IMR-90 (cell line): Measurements from ENCODE around the gene UBXN1. TPM values are rescaled to one million over a fixed set of nuclear protein-coding genes. Genes with fewer than 3 reads are reported as not detected.

Experiments used
- ATAC-seq: fragments of 200-7000 bp; cut with Tn5 transposase; 2 replicates; pipeline ENCODE4 v1.9.1; 2020; ENCODE audit warnings: low read depth, mild to moderate bottlenecking, moderate library complexity
- BruUV-seq: library from RNA; stranded (reverse); fragments of 400-500 nt; replicated peaks from 2 replicates; lab custom pipeline; 2021; lab: Mats Ljungman, UMichigan
- CTCF ChIA-PET: fragments of 300-600 bp; formaldehyde crosslinking; extraction: SDS; loops from one replicate; lab custom pipeline; 2021; ENCODE audit warnings: antibody characterized with exemption; lab: Yijun Ruan, JAX
- POLR2A ChIA-PET: fragments of 300-600 bp; sonication (Branson Sonifier 250); formaldehyde crosslinking; loops from one replicate; lab custom pipeline; 2022; ENCODE audit warnings: antibody characterized with exemption; ENCODE audit not compliant: unreplicated experiment; lab: Charles Lee
- DNase-seq: peaks from one replicate; pipeline ENCODE4 v3.0.0; 2013
- H2AFZ ChIP-seq: replicated peaks from 2 replicates; pipeline ENCODE3; 2013; ENCODE audit warnings: low read length, mild to moderate bottlenecking; ENCODE audit not compliant: poor library complexity
- H2AK5ac ChIP-seq: 2 replicates; pipeline ENCODE4 v1.6.1; 2013; ENCODE audit warnings: low read depth, low read length, inconsistent platforms
- H2AK9ac ChIP-seq: replicated peaks from 2 replicates; pipeline ENCODE3; 2013; ENCODE audit warnings: mild to moderate bottlenecking, low read depth, low read length, moderate library complexity; ENCODE audit not compliant: poor library complexity
- H2BK120ac ChIP-seq: 2 replicates; pipeline ENCODE4 v1.6.1; 2013; ENCODE audit warnings: low read depth, low read length, inconsistent platforms
- H2BK15ac ChIP-seq: 3 replicates; pipeline ENCODE4 v1.6.1; 2013; ENCODE audit warnings: low read depth, low read length, inconsistent platforms
- H2BK20ac ChIP-seq: 2 replicates; pipeline ENCODE4 v1.6.1; 2013; ENCODE audit warnings: low read depth, mild to moderate bottlenecking, inconsistent platforms, low read length, moderate library complexity
- H2BK5ac ChIP-seq: 2 replicates; pipeline ENCODE4 v1.6.1; 2013; ENCODE audit warnings: mild to moderate bottlenecking, low read depth, low read length, inconsistent platforms; ENCODE audit not compliant: poor library complexity, severe bottlenecking
- H3K14ac ChIP-seq: replicated peaks from 2 replicates; pipeline ENCODE4 v1.6.1; 2013; ENCODE audit warnings: low read depth, low read length, inconsistent platforms
- H3K18ac ChIP-seq: 2 replicates; pipeline ENCODE4 v1.6.1; 2013; ENCODE audit warnings: low read depth, low read length, control low read depth
- H3K23ac ChIP-seq: 2 replicates; pipeline ENCODE4 v1.6.1; 2013; ENCODE audit warnings: low read depth, low read length, inconsistent platforms
- H3K27ac ChIP-seq: 2 replicates; pipeline ENCODE4 v1.5.1; 2013; ENCODE audit warnings: mild to moderate bottlenecking, control low read depth, low read length; ENCODE audit not compliant: insufficient read depth
- H3K27me3 ChIP-seq: 2 replicates; pipeline ENCODE4 v1.6.1; 2013; ENCODE audit warnings: low read length; ENCODE audit not compliant: control insufficient read depth, insufficient read depth
- H3K36me3 ChIP-seq: 2 replicates; pipeline ENCODE4 v1.6.1; 2013; ENCODE audit warnings: low read length, mixed read lengths; ENCODE audit not compliant: control insufficient read depth, insufficient read depth
- H3K4ac ChIP-seq: 2 replicates; pipeline ENCODE4 v1.6.1; 2013; ENCODE audit warnings: low read depth, low read length, inconsistent platforms
- H3K4me1 ChIP-seq: 2 replicates; pipeline ENCODE4 v1.6.1; 2013; ENCODE audit warnings: low read length, mixed read lengths; ENCODE audit not compliant: control insufficient read depth, insufficient read depth
- H3K4me2 ChIP-seq: 2 replicates; pipeline ENCODE4 v1.6.1; 2013; ENCODE audit warnings: low read depth, mild to moderate bottlenecking, control low read depth, low read length, moderate library complexity
- H3K4me3 ChIP-seq: 2 replicates; pipeline ENCODE4 v1.5.1; 2013; ENCODE audit warnings: low read depth, mild to moderate bottlenecking, control low read depth, low read length, moderate library complexity; ENCODE audit not compliant: insufficient read depth
- H3K56ac ChIP-seq: 2 replicates; pipeline ENCODE4 v1.6.1; 2013; ENCODE audit warnings: low read length, inconsistent platforms; ENCODE audit not compliant: insufficient read depth; ENCODE audit errors: extremely low read depth
- H3K79me1 ChIP-seq, 2 experiments: 2 replicates each; pipeline ENCODE4 v1.6.1; 2013; ENCODE audit warnings: low read length in 2 of 2, inconsistent platforms in 1 of 2, low read depth in 1 of 2
- H3K9ac ChIP-seq: 2 replicates; pipeline ENCODE4 v1.6.1; 2013; ENCODE audit warnings: low read depth, low read length, control low read depth
- H3K9me1 ChIP-seq: 2 replicates; pipeline ENCODE4 v1.6.1; 2013; ENCODE audit warnings: low read length, inconsistent platforms; ENCODE audit not compliant: insufficient read depth
- H3K9me3 ChIP-seq: 2 replicates; pipeline ENCODE4 v1.6.1; 2013; ENCODE audit warnings: low read length; ENCODE audit not compliant: control insufficient read depth, insufficient read depth
- H4K20me1 ChIP-seq: 2 replicates; pipeline ENCODE4 v1.6.1; 2013; ENCODE audit warnings: low read length, inconsistent platforms; ENCODE audit not compliant: insufficient read depth
- H4K5ac ChIP-seq: 2 replicates; pipeline ENCODE4 v1.6.1; 2013; ENCODE audit warnings: mild to moderate bottlenecking, low read depth, low read length, control low read depth
- H4K8ac ChIP-seq, 2 experiments: 2 replicates each; pipeline ENCODE4 v1.6.1; 2013; ENCODE audit warnings: low read depth in 2 of 2, low read length in 2 of 2, control low read depth in 1 of 2, inconsistent platforms in 1 of 2
- H4K91ac ChIP-seq: 2 replicates; pipeline ENCODE4 v1.6.1; 2013; ENCODE audit warnings: low read depth, low read length, inconsistent platforms; ENCODE audit not compliant: insufficient read depth
- CHD1 ChIP-seq: IDR thresholded peaks from 2 replicates; pipeline ENCODE4 v1.6.1; 2012; ENCODE audit warnings: low read depth, low read length, improper control_type of control experiment
- CTCF ChIP-seq: conservative IDR thresholded peaks from 2 replicates; pipeline ENCODE4 v1.5.1; 2012; ENCODE audit warnings: mild to moderate bottlenecking, low read depth, low read length, improper control_type of control experiment
- ELK1 ChIP-seq: fragments of 150-350 bp; IDR thresholded peaks from 2 replicates; pipeline ENCODE4 v1.6.1; 2016; ENCODE audit warnings: low read depth, mild to moderate bottlenecking, low read length, moderate library complexity, borderline replicate concordance
- FOS ChIP-seq: fragments of 150-350 bp; IDR thresholded peaks from 2 replicates; pipeline ENCODE4 v1.6.1; 2016; ENCODE audit warnings: low read depth, low read length
- MAFK ChIP-seq: IDR thresholded peaks from 2 replicates; pipeline ENCODE4 v1.6.1; 2012; ENCODE audit warnings: low read depth, low read length, improper control_type of control experiment
- MAZ ChIP-seq: IDR thresholded peaks from 2 replicates; pipeline ENCODE4 v1.6.1; 2012; ENCODE audit warnings: low read depth, mild to moderate bottlenecking, low read length, improper control_type of control experiment, moderate library complexity, borderline replicate concordance
- POLR2A ChIP-seq: IDR thresholded peaks from 2 replicates; pipeline ENCODE4 v1.6.1; 2012; ENCODE audit warnings: mild to moderate bottlenecking, low read depth, low read length
- RAD21 ChIP-seq: IDR thresholded peaks from 2 replicates; pipeline ENCODE4 v1.6.1; 2012; ENCODE audit warnings: low read length, improper control_type of control experiment
- RCOR1 ChIP-seq: IDR thresholded peaks from 2 replicates; pipeline ENCODE4 v1.6.1; 2012; ENCODE audit warnings: mild to moderate bottlenecking, low read length, improper control_type of control experiment; ENCODE audit not compliant: insufficient replicate concordance
- RFX5 ChIP-seq: IDR thresholded peaks from 2 replicates; pipeline ENCODE4 v1.8.0; 2012; ENCODE audit warnings: low read depth, mild to moderate bottlenecking, low read length, moderate library complexity
- SMC3 ChIP-seq: fragments of 150-350 bp; IDR thresholded peaks from 2 replicates; pipeline ENCODE4 v1.6.1; 2016; ENCODE audit warnings: low read depth, mild to moderate bottlenecking, antibody characterized with exemption, low read length, moderate library complexity
- USF2 ChIP-seq: fragments of 150-350 bp; IDR thresholded peaks from 2 replicates; pipeline ENCODE4 v1.6.1; 2017; ENCODE audit warnings: mild to moderate bottlenecking, antibody characterized with exemption, low read length, low read depth
- WGBS, 2 experiments: methylation state at CpG; one replicate each; pipeline versions ENCODE4 v1.1.5 to v1.1.7; 2013; ENCODE audit warnings: missing lambda C conversion rate in 2 of 2; ENCODE audit not compliant: insufficient read length in 1 of 2; ENCODE audit errors: extremely low coverage in 2 of 2; 5-methylcytosine and 5-hydroxymethylcytosine counted together
- dilution Hi-C: fragments of 300-500 bp; cut with HindIII; formaldehyde crosslinking; loops from one replicate; pipeline ENCODE4 v1.14.3; 2018; ENCODE audit warnings: low sequenced_read_pairs; ENCODE audit not compliant: unreplicated experiment
- in situ Hi-C: fragments of 300-500 bp; cut with MboI; formaldehyde crosslinking; loops from 3 replicates; pipeline ENCODE4 v1.14.3; 2019; ENCODE audit warnings: low sequenced_read_pairs, inconsistent platforms, mixed read lengths
- intact Hi-C: fragments of 100-400 bp; cut with micrococcal nuclease; formaldehyde crosslinking; loops from 2 replicates; pipeline ENCODE4 v1.10.0; 2022
- polyA plus RNA-seq, 3 experiments: library from polyadenylated mRNA; depleted of rRNA; stranded (reverse); fragments of >200 nt; gene quantifications; 2 replicates each; pipeline ENCODE4 v1.2.3, GENCODE V29; 2012; ENCODE audit warnings: low replicate concordance in 1 of 3
- total RNA-seq: library from RNA; depleted of rRNA; stranded (reverse); fragments of >200 nt; gene quantifications from 2 replicates; pipeline ENCODE4 v1.2.3, GENCODE V29; 2012

The UBXN1 gene
- total and polyA plus RNA-seq, 2 of the 4 experiments (the other 2 are of a cell fraction) = 50.0 to 81.6 TPM

GRCh38 chr11:62725646-62726045 lies 46.8 kb upstream of the UBXN1 start:
- CTCF ChIA-PET = no interaction called here

More at GRCh38 chr11:62725646-62726045, 46.8 kb upstream of the UBXN1 start:
- H3K4ac ChIP-seq = peak overlapping the region; percentile 69
- no peak overlapping the region for H2BK15ac ChIP-seq
- ATAC-seq = no peak
- H2AK5ac ChIP-seq = peak overlapping the region; percentile 3; the same call in 1 of the 2 replicates
- H2AFZ ChIP-seq = no peak overlapping the region
- BruUV-seq = no TSS peak
- H4K8ac ChIP-seq = no peak overlapping the region
- peaks cover 4% of the 10 kb centered on the region; the same call in 1 of the 2 replicates for H3K9me1 ChIP-seq
- H4K91ac ChIP-seq = no peak overlapping the region
- H3K14ac ChIP-seq = peak overlapping the region; percentile 82
- POLR2A ChIA-PET = interaction anchor here (1.0 kb wide), 1 partner anchor 20 kb away, joined by 11 read pairs; no protein-coding TSS in a partner anchor
- intact Hi-C loops (loop anchor here (5.0 kb wide), 2 partner anchors 37 to 137 kb away; partner anchors contain the start of gene POLR2G), in situ Hi-C loops (no loop called here), dilution Hi-C loops (no loop called here)
- H3K4me3 ChIP-seq = peak overlapping the region; percentile 85
- H3K4me1 ChIP-seq = peaks cover 6% of the 10 kb centered on the region
- peak overlapping the region; percentile 97 for H2BK5ac ChIP-seq
- 0% methylated on average over 2 of the region's 7 CpGs; no CpG with 5 or more reads in 1 of the 2 experiments for WGBS, 2 experiments
- peaks cover 28% of the 10 kb centered on the region for H3K36me3 ChIP-seq
- peak overlapping the region; percentile 79 for H3K56ac ChIP-seq
- TF ChIP-seq POLR2A (no peak), ELK1 (no peak), RCOR1 (no peak), USF2 (no peak), CHD1 (no peak), MAZ (no peak), SMC3 (no peak), MAFK (no peak), RFX5 (no peak), RAD21 (no peak), FOS (no peak), CTCF (no peak)
- no peak for DNase-seq
- H2AK9ac ChIP-seq = peak overlapping the region; percentile 78
- no peak overlapping the region for H3K18ac ChIP-seq
- H4K5ac ChIP-seq = no peak overlapping the region
- peak overlapping the region; percentile 99 for H3K4me2 ChIP-seq
- no peaks in the 10 kb centered on the region for H3K9me3 ChIP-seq
- peak overlapping the region; percentile 88 for H3K23ac ChIP-seq
- H2BK120ac ChIP-seq = no peak overlapping the region
- peak overlapping the region; percentile 87 for H3K9ac ChIP-seq
- H3K27ac ChIP-seq = peak overlapping the region; percentile 96
- no peaks in the 10 kb centered on the region for H3K27me3 ChIP-seq
- H4K20me1 ChIP-seq = peaks cover 48% of the 10 kb centered on the region
- H2BK20ac ChIP-seq = no peak overlapping the region
- H3K79me1 ChIP-seq = peaks cover 27 to 41% of the 10 kb centered on the region in 2 experiments
